ENCODE data around the gene MOGAT2. TPM values are rescaled to one million over a fixed set of nuclear protein-coding genes. Genes with fewer than 3 reads are reported as not detected.
"Not testable (repeated sequence)": the region's sequence is repeated elsewhere in the genome, so short reads cannot be mapped to it uniquely, and the experiment has no call there.

Gene MOGAT2
- total RNA-seq, 1 donor from 2014 or later, result not detected

DNA sequence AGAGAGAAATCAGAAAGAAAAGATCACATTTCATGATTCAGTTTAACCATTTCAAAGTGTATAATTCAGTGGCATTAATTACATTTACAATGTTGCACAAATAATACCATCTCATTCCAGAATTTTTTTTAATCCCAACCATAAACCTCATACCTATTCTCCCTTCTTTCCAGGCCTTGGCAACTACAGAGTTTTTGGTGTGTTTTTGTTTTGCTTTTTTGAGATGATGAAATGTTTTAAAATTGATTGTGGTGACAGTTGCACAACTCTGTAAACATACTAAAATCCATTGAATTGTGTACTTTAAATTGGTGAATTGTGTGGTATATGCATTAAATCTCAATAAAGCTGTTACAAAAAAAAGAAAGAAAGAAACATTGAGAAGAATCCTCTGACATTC is 37.3 kb downstream of the MOGAT2 start:
- intact Hi-C loops (cut with micrococcal nuclease), result not testable (repeated sequence)

DNA sequence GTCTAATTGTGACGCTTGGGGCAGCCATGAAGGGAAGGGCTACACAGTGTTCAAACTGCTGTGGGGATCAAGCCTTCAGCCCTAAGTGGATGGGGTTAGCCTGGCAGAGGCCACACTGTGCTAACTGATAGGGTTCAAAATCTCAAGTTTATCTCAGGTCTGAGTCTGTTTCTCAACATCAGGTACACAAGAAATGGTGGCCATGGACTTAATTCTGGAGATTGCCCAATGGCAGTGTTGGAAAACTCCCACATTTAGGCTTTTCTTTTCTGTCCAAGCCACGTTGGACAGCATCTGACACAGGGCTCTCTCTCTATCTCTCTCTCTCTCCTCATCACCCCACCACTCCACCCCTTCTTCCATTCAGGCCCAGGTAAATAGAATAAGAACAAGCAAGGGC is 40.0 kb downstream of the MOGAT2 start:
- intact Hi-C loops (cut with micrococcal nuclease), result no loop called here

DNA sequence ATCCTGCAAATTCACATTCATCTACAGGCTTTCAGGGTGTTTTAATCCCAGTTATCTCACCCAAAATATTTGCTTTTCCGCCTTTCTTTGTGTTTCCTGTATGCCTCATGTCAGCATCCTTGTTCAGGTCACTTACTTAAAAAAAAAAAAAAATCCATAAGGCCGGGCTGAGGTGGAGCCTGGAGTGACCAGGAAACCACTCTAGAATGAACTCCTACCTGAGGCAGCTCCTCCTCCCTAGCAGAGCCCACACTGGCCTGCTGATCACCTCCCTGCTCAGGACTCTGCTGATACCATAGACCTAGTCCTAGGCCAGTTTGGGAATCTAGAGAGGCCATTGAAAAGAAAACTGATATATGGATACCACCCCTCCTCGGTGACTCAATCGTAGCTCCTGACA is 42.2 kb downstream of the MOGAT2 start:
- intact Hi-C loops (cut with micrococcal nuclease), result no loop called here

DNA sequence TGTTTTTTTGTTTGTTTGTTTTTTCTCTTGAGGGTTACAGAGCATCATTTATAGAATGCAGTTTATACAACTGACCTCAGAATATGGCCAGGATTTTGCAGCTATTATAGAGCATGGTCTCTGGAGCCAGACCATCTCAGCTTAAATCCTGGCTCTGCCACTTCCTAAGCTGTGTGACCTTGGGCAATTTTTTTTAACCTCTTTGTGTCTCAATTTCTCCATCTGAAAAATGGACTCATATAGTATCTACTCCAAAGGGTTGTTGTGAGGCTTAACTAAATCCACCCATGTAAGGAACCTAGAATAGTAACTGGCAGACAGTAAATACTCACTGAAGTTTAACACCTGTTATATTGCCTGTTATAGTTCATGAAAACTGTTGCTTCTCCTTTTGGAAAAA is 42.6 kb downstream of the MOGAT2 start:
- intact Hi-C loops (cut with micrococcal nuclease), result no loop called here

GRCh38 chr11:75760710-75761493 is 43.3 kb downstream of the MOGAT2 start:
- intact Hi-C loops (cut with micrococcal nuclease), result no loop called here

GRCh38 chr11:75762158-75762557 is 44.5 kb downstream of the MOGAT2 start:
- intact Hi-C loops (cut with micrococcal nuclease), result no loop called here

DNA sequence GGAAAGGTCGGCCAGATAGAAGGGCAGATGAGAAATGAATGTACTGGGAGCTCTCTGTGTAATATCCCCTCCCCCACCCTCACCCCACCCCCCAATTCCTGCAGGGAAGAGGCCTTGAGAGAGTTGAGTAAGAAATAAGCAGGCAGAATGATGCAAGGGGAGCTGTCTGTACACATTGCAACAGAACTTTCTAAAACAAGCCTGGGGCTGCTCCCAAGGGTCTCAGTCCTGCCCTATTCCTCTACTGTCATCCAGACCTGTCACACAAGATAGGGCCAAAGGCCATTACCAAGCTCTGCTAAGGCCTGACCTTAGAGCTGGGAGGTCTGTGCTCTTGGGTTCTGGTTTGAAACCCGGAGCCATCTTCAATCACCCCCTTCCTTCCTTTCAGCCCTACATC is 45.2 kb downstream of the MOGAT2 start:
- intact Hi-C loops (cut with micrococcal nuclease), result no loop called here

GRCh38 chr11:75763846-75764245 is 46.2 kb downstream of the MOGAT2 start:
- intact Hi-C loops (cut with micrococcal nuclease), result no loop called here

DNA sequence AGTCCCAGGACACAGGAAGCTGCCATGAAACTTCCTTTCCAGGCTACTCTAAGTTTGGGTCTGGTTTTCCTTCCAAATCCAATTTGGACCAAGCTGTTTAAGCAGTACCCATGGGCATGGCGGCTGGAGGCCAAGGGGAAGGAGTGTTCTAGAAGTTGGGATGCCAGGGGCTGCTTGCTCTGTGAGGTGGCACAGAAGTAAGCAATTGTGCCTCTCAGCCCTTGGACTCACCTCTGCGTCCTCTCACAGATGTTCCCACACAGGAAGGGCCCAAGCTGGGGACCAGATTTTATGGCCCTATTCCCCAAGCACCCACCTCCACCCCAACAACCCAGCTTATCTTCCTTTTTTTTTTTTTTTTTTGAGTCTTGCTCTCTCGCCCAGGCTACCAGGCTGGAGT is 47.5 kb downstream of the MOGAT2 start:
- intact Hi-C loops (cut with micrococcal nuclease), result no loop called here

- intact Hi-C loops (cut with micrococcal nuclease), result no loop called here
Measured at GRCh38 chr11:75766443-75767227, 49.0 kb downstream of the MOGAT2 start.

DNA sequence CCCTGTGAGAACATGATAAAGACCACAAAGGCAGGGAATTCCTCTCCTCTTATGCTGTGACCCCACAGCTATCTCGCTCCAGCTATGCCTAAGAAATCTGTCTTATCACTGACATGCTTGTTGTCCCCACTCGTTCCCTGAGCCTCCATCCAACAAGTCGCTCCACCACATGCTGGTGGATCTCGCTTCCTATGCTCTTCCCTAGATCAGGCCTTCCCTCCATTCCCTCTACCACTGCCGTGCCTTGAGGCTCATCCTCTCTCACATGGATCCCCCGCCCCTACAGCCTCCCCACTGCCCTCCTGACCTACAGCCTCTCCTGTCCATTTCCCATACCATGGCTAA is 49.6 kb downstream of the MOGAT2 start:
- intact Hi-C loops (cut with micrococcal nuclease), result no loop called here

DNA sequence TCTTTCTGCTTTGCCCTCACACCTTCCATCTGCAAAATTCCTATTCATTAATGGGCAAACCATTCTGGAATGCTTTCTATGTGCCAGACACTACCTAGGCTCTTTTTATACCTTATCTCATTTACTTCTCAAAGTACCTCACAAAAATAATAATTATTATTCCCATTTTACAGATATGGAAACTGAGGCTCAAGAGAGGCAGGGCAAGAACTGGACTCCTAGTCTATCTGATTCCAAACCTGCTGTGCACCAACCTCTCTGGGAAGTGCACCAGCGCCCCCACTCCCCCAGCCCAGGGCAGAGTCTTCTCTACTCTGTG is 50.1 kb downstream of the MOGAT2 start:
- intact Hi-C loops (cut with micrococcal nuclease), result loop anchor here (1.0 to 2.0 kb wide), 6 partner anchors 10 to 677 kb away; partner anchors contain the start of genes EMSY, MAP6 and UVRAG

- intact Hi-C loops (cut with micrococcal nuclease), result loop anchor here (1.0 to 2.0 kb wide), 6 partner anchors 9 to 676 kb away; partner anchors contain the start of genes EMSY, MAP6 and UVRAG
Measured at GRCh38 chr11:75768112-75768908, 50.7 kb downstream of the MOGAT2 start, which contains the start of gene DGAT2. TSS of gene DGAT2 (plus strand) at chr11:75768778. CDS start at chr11:75768992, 214 bp downstream.

DNA sequence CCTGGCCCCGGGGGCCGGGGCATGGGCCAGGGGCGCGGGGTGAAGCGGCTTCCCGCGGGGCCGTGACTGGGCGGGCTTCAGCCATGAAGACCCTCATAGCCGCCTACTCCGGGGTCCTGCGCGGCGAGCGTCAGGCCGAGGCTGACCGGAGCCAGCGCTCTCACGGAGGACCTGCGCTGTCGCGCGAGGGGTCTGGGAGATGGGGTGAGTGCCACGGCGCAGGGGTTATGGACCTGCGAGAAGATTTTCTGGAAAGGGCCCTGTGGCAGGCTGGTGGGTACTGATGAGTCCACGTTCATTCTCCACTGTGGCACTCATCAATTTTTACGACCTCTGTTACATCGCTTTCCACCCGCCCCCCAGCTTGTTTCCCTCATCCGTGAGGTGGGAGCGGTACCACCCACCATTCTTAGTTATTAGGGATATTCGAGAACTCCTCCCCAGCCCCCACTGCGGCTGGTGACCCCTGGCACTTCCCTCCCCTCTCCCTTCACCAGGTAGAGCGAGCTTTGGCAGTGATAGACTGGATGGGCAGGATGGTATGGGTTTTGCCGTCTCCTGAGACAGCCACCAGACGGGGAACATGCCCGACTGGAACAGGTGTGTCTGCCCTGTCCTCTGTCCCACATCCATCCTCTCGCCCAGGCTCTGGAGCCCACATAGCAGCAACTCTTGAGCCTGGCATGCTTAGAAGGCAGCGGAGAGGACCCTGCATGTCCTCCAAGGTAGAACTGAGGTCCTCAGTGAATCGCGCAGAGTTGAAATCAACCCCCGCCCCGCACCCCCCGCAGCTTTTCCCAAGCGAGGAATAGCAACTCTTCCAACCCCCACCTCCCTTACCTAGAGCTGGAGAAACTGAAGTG is 51.5 kb downstream of the MOGAT2 start:
- intact Hi-C loops (cut with micrococcal nuclease), result loop anchor here (1.0 to 2.0 kb wide), 6 partner anchors 8 to 676 kb away; partner anchors contain the start of genes EMSY, MAP6 and UVRAG

DNA sequence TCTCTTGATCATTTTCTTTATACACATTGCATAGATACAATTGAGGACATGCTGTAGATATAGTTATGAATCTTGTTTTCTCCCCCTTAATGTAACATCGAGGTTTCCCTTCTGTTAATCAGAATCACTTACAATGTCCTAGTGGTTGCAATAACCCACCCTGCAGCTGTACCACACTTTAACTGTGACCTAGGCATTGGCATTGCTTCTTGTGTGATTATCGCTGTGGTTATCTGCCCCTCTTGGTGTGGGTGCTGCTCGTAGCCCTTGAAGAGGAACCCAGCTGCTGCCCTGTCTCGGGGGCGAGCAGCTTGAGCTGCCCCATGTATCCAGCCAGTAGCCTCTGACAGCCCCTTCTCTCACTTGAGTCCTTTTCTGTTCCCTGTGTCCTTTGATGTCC is 52.5 kb downstream of the MOGAT2 start:
- intact Hi-C loops (cut with micrococcal nuclease), result no loop called here

DNA sequence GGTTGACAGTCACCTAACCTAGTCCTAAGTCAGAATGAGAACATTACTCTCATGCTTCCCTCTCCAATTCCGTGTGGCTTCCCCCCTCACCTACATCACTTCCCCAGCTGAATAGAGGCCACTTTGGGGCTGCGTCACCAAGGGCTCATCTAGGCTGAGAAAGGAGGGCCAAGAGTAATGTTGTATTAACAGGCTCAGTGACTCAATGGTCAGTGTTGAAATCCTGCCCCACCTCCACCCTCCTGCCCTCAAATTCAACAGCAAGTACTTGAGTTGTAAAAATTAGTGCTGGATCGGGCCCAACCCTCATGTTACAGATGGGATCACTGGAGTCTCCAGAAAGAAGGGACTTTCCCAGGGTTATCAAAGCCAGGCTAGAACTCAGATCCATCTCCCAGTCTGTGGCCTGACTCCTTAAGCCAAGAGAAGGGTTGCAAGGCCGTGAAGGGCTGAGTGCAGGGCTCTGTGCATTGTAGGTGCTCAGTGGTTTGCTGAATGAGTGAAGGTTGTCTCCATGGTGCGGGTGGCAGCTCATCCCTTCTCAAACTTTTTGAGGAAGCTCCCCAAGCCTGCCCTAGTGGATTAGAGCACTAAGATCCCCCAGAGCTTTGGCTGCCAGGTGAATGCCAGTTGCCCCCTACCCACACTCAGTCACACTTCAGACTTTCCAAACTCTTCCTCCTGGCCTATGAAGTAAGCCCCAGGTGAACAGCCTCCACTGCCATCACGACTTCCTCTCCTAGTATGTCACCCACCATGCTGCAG is 54.2 kb downstream of the MOGAT2 start:
- intact Hi-C loops (cut with micrococcal nuclease), result no loop called here

GRCh38 chr11:75773595-75774353 is 56.1 kb downstream of the MOGAT2 start:
- intact Hi-C loops (cut with micrococcal nuclease), result no loop called here

GRCh38 chr11:75775056-75775455 is 57.4 kb downstream of the MOGAT2 start:
- intact Hi-C loops (cut with micrococcal nuclease), result no loop called here

DNA sequence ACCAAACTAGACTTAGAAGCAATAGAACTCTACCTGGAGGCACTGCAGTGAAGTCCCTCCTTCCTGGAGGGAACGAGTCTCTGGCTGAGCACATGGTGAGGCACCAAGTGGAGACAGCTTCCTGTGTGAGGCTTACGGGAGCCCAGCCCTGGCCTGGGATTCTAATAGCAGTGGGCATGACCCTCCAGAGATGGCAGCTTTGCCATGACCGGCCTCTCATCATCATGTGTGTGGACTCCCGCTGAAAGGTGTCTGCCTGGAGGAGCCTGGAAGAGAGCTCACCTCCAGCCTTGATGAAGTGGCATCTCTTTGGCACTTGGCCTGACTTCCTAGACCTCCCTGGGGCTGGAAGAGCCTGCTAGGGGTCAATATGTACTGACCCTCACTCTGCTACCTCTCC is 58.9 kb downstream of the MOGAT2 start:
- intact Hi-C loops (cut with micrococcal nuclease), result no loop called here

All from T-helper 1 cell treated with Interleukin-12 subunit alpha and Interleukin-12 subunit beta and Interleukin-4 antibody, amounts not matched to agents 30 ng/mL and 1 ng/mL, for 36 hours (primary cell).